ENCODE measurements around the gene AOC3. TPM values are rescaled to one million over a fixed set of nuclear protein-coding genes. Genes with fewer than 3 reads are reported as not detected.

The AOC3 gene
- total and polyA plus RNA-seq, 2 of the 13 experiments (the other 11 are each of a cell fraction or from before 2014, with no cell fraction given): 8.7 to 51.7 TPM

DNA sequence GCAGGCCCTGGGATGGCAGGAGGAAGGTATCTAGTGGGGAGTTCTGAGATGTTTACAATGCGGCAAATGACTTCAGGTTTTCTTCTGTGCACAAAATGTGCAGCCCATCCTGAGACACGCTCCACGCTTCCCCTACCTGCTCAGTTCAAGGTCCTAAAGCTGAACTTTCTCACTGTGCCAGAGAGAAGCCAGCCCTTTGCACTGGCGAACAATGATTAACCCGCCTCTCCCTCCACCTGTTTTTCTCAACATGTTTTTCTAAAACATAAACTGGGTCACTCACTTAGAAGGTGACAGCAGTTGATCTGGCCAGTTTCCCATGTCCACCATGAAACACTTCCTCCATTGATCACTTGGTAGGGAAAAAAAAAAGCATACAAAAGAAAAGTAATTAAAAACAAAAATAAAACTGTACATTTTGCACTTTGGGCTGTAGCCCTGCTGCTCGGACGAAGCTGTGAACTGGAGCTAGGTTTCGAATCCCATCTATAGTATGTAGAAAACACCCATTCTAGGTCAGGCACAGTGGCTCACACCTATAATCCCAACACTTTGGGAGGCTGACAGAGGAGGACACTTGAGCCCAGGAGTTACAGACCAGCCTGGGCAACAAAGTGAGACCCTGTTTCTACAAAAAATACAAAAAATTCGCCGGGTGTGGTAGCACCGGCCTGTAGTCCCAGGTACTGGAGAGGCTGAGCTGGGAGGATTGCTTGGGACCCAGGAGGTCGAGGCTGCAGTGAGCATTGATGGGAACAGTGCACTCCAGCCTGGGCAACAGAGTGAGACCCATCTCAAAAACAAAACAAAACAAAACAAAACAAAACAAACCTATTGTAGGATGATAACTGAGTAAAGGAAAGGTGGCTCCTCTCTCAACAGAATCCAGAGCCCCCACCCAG lies 43.5 kb downstream of the AOC3 start (continued):
- TF ChIP-seq ARNTL (CRISPR knock-in tag; IDR thresholded peaks at IDR 0.05) (peak; percentile 93), KLF12 (CRISPR knock-in tag; IDR thresholded peaks at IDR 0.05; ENCODE audit: borderline replicate concordance) (no peak; the same call in 1 of the 2 replicates), KLF6 (CRISPR knock-in tag; IDR thresholded peaks at IDR 0.05) (no peak), MEIS2 (CRISPR knock-in tag; IDR thresholded peaks at IDR 0.05) (no peak; the same call in none of the 2 replicates), KAT8 (CRISPR knock-in tag; IDR thresholded peaks at IDR 0.05) (peak; percentile 84), MED8 (CRISPR knock-in tag; IDR thresholded peaks at IDR 0.05; ENCODE audit: insufficient replicate concordance) (peak; percentile 57), GATA4 (IDR thresholded peaks at IDR 0.05; ENCODE audit: borderline replicate concordance, low read depth) (no peak), SMARCE1 (IDR thresholded peaks at IDR 0.05; ENCODE audit: borderline replicate concordance) (no peak), NR2F1 (CRISPR knock-in tag; IDR thresholded peaks at IDR 0.05) (peak in 1 of 2 experiments; percentile 56; a peak in 2 of 4 replicates)
- TF ChIP-seq, protein P1, sequence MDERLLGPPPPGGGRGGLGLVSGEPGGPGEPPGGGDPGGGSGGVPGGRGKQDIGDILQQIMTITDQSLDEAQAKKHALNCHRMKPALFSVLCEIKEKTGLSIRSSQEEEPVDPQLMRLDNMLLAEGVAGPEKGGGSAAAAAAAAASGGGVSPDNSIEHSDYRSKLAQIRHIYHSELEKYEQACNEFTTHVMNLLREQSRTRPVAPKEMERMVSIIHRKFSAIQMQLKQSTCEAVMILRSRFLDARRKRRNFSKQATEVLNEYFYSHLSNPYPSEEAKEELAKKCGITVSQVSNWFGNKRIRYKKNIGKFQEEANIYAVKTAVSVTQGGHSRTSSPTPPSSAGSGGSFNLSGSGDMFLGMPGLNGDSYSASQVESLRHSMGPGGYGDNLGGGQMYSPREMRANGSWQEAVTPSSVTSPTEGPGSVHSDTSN (CRISPR knock-in tag; IDR thresholded peaks at IDR 0.05): peak; percentile 48; the same call in 1 of the 2 replicates

DNA sequence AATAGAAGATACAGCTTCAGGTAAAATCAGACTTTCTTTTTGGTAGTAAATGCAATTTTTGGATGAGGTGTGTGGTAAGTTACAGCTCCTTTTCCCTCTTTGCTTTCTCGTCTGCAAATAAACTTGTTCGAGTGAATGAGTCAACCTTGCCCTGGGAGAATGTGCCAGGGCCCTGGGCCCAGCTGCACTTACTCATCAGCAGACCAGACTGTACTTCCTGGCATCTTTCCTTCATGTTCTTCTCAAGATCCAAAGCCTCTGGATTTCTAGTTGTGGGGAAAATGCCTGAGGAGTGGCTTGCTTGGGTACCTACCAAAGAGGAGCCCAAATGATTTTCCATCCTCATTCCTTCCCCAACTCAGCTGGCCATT lies 44.2 kb downstream of the AOC3 start:
- peak overlapping the region; percentile 85 for H3K27ac ChIP-seq (ENCODE audit: extremely low read length, insufficient read depth, low read length)
- H3K79me2 ChIP-seq (ENCODE audit: insufficient read depth, low read length): no peaks in the 10 kb centered on the region
- no peaks in the 10 kb centered on the region for H3K9me3 ChIP-seq (ENCODE audit: low read length)
- no peaks in the 10 kb centered on the region for H3K36me3 ChIP-seq (replicated peaks in 1 of 2; ENCODE audit: control insufficient read depth in 1 of 2, insufficient read depth in 2 of 2, low read length in 2 of 2)
- H2AFZ ChIP-seq (ENCODE audit: low read length): no peak overlapping the region
- no TSS peak for BruUV-seq (replicated peaks)
- no peaks in the 10 kb centered on the region for H3K27me3 ChIP-seq (ENCODE audit: control insufficient read depth in 1 of 2, insufficient read depth in 2 of 2, low read length in 2 of 2)
- H3K4me3 ChIP-seq (replicated peaks in 1 of 3; ENCODE audit: insufficient read depth in 1 of 3, low read depth in 2 of 3, low read length in 3 of 3): peak overlapping the region; percentile 9 to 57 (median 22); a peak in 4 of 6 replicates
- intact Hi-C loops (cut with micrococcal nuclease; ENCODE audit: unreplicated experiment): no loop called here
- in situ Hi-C loops (cut with HindIII; ENCODE audit: extremely low pct_ligation_motif_present, low pct_unique_long_range_greater_than_20kb): no loop called here
- H3K9ac ChIP-seq (ENCODE audit: insufficient read depth, low read depth, low read length): peak overlapping the region; percentile 64
- POLR2A ChIA-PET: interaction anchor here (1.1 to 3.6 kb wide), 12 partner anchors 9 to 145 kb away, joined by 3 to 32 read pairs (median 9); partner anchors contain the start of gene BECN1
- FAIRE-seq: no peak
- no peaks in the 10 kb centered on the region for H4K20me1 ChIP-seq (ENCODE audit: insufficient read depth, low read length)
- no peak for DNase-seq (ENCODE audit: low spot score)
- peak overlapping the region; percentile 84 for H3K4me2 ChIP-seq (ENCODE audit: low read depth, low read length)
- CTCF ChIA-PET (ENCODE audit: low intra/inter-chr PET ratio, low total read pairs): no interaction called here
- no peak for ATAC-seq
- WGBS (ENCODE audit: low lambda C conversion rate): 7% methylated on average over 2 of the region's 2 CpGs
- peaks cover 95% of the 10 kb centered on the region for H3K4me1 ChIP-seq (ENCODE audit: insufficient read depth, low read length)
- TF ChIP-seq TEAD3 (CRISPR knock-in tag; optimal IDR thresholded peaks at IDR 0.05; ENCODE audit: borderline replicate concordance): peak; percentile 11
- peak; percentile 48; the same call in 1 of the 2 replicates for TF ChIP-seq GFI1 (CRISPR knock-in tag; IDR thresholded peaks at IDR 0.05; ENCODE audit: borderline replicate concordance)
- TF ChIP-seq, protein P2, sequence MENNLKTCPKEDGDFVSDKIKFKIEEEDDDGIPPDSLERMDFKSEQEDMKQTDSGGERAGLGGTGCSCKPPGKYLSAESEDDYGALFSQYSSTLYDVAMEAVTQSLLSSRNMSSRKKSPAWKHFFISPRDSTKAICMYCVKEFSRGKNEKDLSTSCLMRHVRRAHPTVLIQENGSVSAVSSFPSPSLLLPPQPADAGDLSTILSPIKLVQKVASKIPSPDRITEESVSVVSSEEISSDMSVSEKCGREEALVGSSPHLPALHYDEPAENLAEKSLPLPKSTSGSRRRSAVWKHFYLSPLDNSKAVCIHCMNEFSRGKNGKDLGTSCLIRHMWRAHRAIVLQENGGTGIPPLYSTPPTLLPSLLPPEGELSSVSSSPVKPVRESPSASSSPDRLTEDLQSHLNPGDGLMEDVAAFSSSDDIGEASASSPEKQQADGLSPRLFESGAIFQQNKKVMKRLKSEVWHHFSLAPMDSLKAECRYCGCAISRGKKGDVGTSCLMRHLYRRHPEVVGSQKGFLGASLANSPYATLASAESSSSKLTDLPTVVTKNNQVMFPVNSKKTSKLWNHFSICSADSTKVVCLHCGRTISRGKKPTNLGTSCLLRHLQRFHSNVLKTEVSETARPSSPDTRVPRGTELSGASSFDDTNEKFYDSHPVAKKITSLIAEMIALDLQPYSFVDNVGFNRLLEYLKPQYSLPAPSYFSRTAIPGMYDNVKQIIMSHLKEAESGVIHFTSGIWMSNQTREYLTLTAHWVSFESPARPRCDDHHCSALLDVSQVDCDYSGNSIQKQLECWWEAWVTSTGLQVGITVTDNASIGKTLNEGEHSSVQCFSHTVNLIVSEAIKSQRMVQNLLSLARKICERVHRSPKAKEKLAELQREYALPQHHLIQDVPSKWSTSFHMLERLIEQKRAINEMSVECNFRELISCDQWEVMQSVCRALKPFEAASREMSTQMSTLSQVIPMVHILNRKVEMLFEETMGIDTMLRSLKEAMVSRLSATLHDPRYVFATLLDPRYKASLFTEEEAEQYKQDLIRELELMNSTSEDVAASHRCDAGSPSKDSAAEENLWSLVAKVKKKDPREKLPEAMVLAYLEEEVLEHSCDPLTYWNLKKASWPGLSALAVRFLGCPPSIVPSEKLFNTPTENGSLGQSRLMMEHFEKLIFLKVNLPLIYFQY (CRISPR knock-in tag; IDR thresholded peaks at IDR 0.05; ENCODE audit: borderline replicate concordance): 0 out of 2 replicates have a peak, but pooled peaks have one; percentile 50
- TF ChIP-seq, protein P3, sequence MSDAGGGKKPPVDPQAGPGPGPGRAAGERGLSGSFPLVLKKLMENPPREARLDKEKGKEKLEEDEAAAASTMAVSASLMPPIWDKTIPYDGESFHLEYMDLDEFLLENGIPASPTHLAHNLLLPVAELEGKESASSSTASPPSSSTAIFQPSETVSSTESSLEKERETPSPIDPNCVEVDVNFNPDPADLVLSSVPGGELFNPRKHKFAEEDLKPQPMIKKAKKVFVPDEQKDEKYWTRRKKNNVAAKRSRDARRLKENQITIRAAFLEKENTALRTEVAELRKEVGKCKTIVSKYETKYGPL (CRISPR knock-in tag; IDR thresholded peaks at IDR 0.05): no peak
- TF ChIP-seq POLR2AphosphoS2 (IDR thresholded peaks at IDR 0.05; ENCODE audit: low read depth, low read length): no peak
- no peak for TF ChIP-seq CREM (IDR thresholded peaks at IDR 0.05)
- no peak for TF ChIP-seq CREM (CRISPR knock-in tag; IDR thresholded peaks at IDR 0.05)

Measured in HepG2 (cell line).